ENCODE data around the gene NAA10. TPM values are rescaled to one million over a fixed set of nuclear protein-coding genes. Genes with fewer than 3 reads are reported as not detected.
A peak's percentile ranks its signal among the peaks of the same experiment; 100 is the strongest.
"Not testable (repeated sequence)": the region's sequence is repeated elsewhere in the genome, so short reads cannot be mapped to it uniquely, and the experiment has no call there.

Gene NAA10
- total and polyA plus RNA-seq, 10 donors = 56.4 to 174 (median 87.8) TPM

DNA sequence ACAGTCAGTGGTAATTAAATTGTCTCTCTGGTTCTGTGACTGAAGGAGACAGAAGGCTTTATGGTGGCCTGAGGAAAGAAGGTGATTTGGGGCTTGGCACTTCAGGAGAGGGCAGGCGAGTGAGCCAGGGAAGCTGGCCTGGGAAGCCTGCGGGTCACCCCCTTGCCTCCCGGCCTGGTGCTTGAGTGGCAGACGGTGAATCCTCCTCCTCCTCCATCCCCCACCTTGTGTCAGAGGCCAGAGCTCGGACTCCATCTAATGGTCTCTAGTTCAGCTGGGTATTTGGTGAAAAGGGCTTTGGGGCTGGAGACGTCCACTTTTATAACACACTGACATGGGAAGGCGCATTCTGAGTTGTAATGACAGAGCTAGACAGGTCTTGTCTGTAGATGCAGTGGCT, 46.4 kb upstream of the NAA10 start:
- TF ChIP-seq POLR2AphosphoS5 (IDR thresholded peaks at IDR 0.05) (no peak), POLR2A (IDR thresholded peaks at IDR 0.05) (no peak)
- TF ChIP-seq, protein P1, sequence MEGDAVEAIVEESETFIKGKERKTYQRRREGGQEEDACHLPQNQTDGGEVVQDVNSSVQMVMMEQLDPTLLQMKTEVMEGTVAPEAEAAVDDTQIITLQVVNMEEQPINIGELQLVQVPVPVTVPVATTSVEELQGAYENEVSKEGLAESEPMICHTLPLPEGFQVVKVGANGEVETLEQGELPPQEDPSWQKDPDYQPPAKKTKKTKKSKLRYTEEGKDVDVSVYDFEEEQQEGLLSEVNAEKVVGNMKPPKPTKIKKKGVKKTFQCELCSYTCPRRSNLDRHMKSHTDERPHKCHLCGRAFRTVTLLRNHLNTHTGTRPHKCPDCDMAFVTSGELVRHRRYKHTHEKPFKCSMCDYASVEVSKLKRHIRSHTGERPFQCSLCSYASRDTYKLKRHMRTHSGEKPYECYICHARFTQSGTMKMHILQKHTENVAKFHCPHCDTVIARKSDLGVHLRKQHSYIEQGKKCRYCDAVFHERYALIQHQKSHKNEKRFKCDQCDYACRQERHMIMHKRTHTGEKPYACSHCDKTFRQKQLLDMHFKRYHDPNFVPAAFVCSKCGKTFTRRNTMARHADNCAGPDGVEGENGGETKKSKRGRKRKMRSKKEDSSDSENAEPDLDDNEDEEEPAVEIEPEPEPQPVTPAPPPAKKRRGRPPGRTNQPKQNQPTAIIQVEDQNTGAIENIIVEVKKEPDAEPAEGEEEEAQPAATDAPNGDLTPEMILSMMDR (IDR thresholded peaks at IDR 0.05 in 8 of 11, conservative IDR thresholded peaks at IDR 0.05 in 3 of 11) = no peak
- Histone ChIP-seq H3K27me3 (replicated peaks in 1 of 7) (peaks cover 0 to 21% (median 0%) of the 10 kb centered on the region in 7 donors), H3K4me1 (peaks cover 23 to 61% (median 51%) of the 10 kb centered on the region in 6 donors)

DNA sequence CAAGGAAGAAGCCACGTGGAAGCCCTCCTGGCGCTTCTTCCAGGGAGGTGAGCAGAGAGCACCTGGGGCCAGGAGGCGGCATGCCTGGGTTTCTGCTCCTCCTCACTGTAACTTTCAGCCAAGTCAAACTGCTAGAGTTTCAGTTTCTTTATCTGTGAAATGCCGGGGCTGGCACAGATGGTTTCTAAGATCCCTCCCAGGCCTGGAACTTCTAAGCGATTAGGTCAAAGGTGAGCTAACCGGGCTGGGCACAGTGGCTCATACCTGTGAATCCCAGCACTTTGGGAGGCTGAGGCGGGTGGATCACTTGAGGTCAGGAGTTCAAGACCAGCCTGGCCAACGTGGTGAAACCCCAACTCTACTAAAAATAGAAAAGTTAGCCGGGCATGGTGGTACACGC, 45.6 kb upstream of the NAA10 start:
- DNase-seq; intact Hi-C loops (cut with DNase I; ENCODE audit: low total_unique reads); H3K36me3 ChIP-seq; H3K9me3 ChIP-seq: not testable (repeated sequence)
- H3K27me3 ChIP-seq (replicated peaks in 1 of 7) = peaks cover 0 to 21% (median 0%) of the 10 kb centered on the region in 7 donors
- peak overlapping the region in 1 of 8 donors; percentile 36 for H3K4me3 ChIP-seq
- peak overlapping the region; percentile 42 to 90 (median 76) for H3K27ac ChIP-seq
- 36 to 62% (median 44%) methylated on average over 6 to 10 of the region's 10 CpGs for WGBS, 5 donors
- peaks cover 22 to 53% (median 46%) of the 10 kb centered on the region in 6 donors for H3K4me1 ChIP-seq
- TF ChIP-seq POLR2AphosphoS5 (IDR thresholded peaks at IDR 0.05) = peak in 1 of 3 donors; percentile 24

More for the DNA sequence above, 46.4 kb upstream of the NAA10 start:
- H3K36me3 ChIP-seq = peaks cover 0 to 4% (median 0%) of the 10 kb centered on the region in 6 donors
- peak overlapping the region in 7 of 8 donors; percentile 72 to 90 (median 79) for H3K27ac ChIP-seq
- H3K4me3 ChIP-seq = peak overlapping the region in 1 of 8 donors; percentile 54
- no peaks in the 10 kb centered on the region for H3K9me3 ChIP-seq
- 62 to 76% (median 72%) methylated on average over 3 to 7 of the region's 7 CpGs for WGBS, 5 donors
- peak; percentile 73 for DNase-seq
- intact Hi-C loops (cut with DNase I; ENCODE audit: low total_unique reads) = no loop called here

- WGBS, 5 donors = 29 to 68% (median 61%) methylated on average over 2 to 3 of the region's 3 CpGs
- Histone ChIP-seq H3K36me3 (no peaks in the 10 kb centered on the region), H3K4me1 (peaks cover 11 to 27% (median 22%) of the 10 kb centered on the region in 6 donors), H3K27ac (peak overlapping the region in 7 of 8 donors; percentile 98 to 100 (median 99)), H3K27me3 (replicated peaks in 1 of 7) (no peaks in the 10 kb centered on the region), H3K4me3 (peak overlapping the region in 1 of 8 donors; percentile 95), H3K9me3 (no peaks in the 10 kb centered on the region)
- intact Hi-C loops (cut with DNase I; ENCODE audit: low total_unique reads) = no loop called here
- peak; percentile 76 for DNase-seq
- TF ChIP-seq POLR2AphosphoS5 (IDR thresholded peaks at IDR 0.05) (no peak), POLR2A (IDR thresholded peaks at IDR 0.05) (no peak)
- TF ChIP-seq, protein P1 (IDR thresholded peaks at IDR 0.05 in 8 of 11, conservative IDR thresholded peaks at IDR 0.05 in 3 of 11) = no peak
These were observed 40.0 kb upstream of the NAA10 start for GRCh38 chrX:153974726-153975286.

DNA sequence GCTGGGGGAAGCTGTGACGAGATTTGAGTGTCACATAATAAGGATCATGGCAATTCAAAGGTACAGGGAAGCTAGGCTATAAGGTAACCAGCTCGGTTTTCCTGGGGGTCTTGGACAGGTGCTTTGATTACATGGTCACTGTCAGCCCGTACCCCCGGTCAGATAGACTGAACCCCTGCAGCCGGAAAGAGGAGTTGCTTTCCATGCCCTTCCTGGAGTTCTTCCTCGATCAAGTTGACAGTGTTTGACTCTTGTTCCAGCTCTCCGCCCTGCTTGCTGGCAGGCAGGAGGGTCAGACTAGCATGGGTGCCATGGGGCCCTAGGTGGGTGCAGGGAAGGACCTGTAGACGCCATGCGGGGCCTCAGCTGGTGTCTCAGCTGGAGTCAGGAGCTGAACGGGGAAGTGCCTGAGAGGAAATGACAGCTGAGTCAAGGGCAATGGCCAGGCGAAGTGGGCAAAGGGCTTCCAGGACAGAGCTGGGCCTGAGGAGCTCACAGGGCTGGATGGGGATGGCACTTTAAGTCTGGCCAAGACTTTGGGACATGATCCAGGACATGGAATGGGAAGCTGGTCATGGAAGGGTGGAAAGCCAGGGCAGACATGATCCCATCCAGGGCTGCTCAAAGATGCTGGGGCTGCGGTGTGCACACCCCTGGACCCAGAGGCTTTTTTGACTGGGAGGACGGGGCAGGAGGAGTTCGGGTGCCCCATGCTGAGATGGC, 39.3 kb upstream of the NAA10 start:
- no peak for TF ChIP-seq POLR2A (IDR thresholded peaks at IDR 0.05)
- TF ChIP-seq, protein P1 (IDR thresholded peaks at IDR 0.05 in 8 of 11, conservative IDR thresholded peaks at IDR 0.05 in 3 of 11) = no peak
- peak in 2 of 3 donors; percentile 19 to 56 for TF ChIP-seq POLR2AphosphoS5 (IDR thresholded peaks at IDR 0.05)
- Histone ChIP-seq H3K4me3 (peak overlapping the region in 4 of 8 donors; percentile 74 to 97 (median 91)), H3K4me1 (peaks cover 11 to 33% (median 29%) of the 10 kb centered on the region in 6 donors), H3K27ac (peak overlapping the region; percentile 98 to 100 (median 99)), H3K36me3 (no peaks in the 10 kb centered on the region), H3K9me3 (no peaks in the 10 kb centered on the region), H3K27me3 (replicated peaks in 1 of 7) (no peaks in the 10 kb centered on the region)
- peak; percentile 85 for DNase-seq
- WGBS, 5 donors = 53 to 70% (median 65%) methylated on average over 4 to 14 of the region's 14 CpGs
- intact Hi-C loops (cut with DNase I; ENCODE audit: low total_unique reads) = no loop called here

All from spleen (tissue), 11 donors.